GM10847 (cell line): ENCODE results near the gene STKLD1.

Experiments
- POLR2A ChIP-seq: IDR thresholded peaks from 2 replicates; pipeline ENCODE4 v1.6.1; 2011; ENCODE audit not compliant: insufficient read length; ENCODE audit errors: extremely low read depth

The STKLD1 gene

GRCh38 chr9:133371261-133371711, 4.9 kb upstream of the STKLD1 start:
- no peak for TF ChIP-seq POLR2A

- TF ChIP-seq POLR2A, result no peak
Measured at GRCh38 chr9:133372144-133372543, 4.0 kb upstream of the STKLD1 start.

GRCh38 chr9:133374612-133375115, 1.5 kb upstream of the STKLD1 start:
- no peak for TF ChIP-seq POLR2A

GRCh38 chr9:133375116-133375723, 946 bp upstream of the STKLD1 start:
- TF ChIP-seq POLR2A, result no peak

- no peak for TF ChIP-seq POLR2A
Measured at GRCh38 chr9:133377721-133378216, 1.6 kb downstream of the STKLD1 start.

GRCh38 chr9:133378408-133378962, 2.3 kb downstream of the STKLD1 start:
- TF ChIP-seq POLR2A, result no peak

GRCh38 chr9:133379153-133380086, 3.3 kb downstream of the STKLD1 start:
- no peak for TF ChIP-seq POLR2A

- TF ChIP-seq POLR2A, result no peak
Measured at GRCh38 chr9:133380734-133381133, 4.6 kb downstream of the STKLD1 start.

GRCh38 chr9:133382507-133383141, 6.5 kb downstream of the STKLD1 start:
- TF ChIP-seq POLR2A, result no peak

- TF ChIP-seq POLR2A, result no peak
Measured at GRCh38 chr9:133383438-133383837, 7.3 kb downstream of the STKLD1 start.

- TF ChIP-seq POLR2A, result no peak
Measured at GRCh38 chr9:133384736-133385321, 8.7 kb downstream of the STKLD1 start.

- no peak for TF ChIP-seq POLR2A
Measured at GRCh38 chr9:133385452-133385851, 9.3 kb downstream of the STKLD1 start.

GRCh38 chr9:133386338-133386737, 10.2 kb downstream of the STKLD1 start:
- TF ChIP-seq POLR2A, result no peak

- no peak for TF ChIP-seq POLR2A
Measured at GRCh38 chr9:133387680-133388079, 11.5 kb downstream of the STKLD1 start.

GRCh38 chr9:133389025-133389557, 12.9 kb downstream of the STKLD1 start:
- no peak for TF ChIP-seq POLR2A

GRCh38 chr9:133389562-133389961, 13.4 kb downstream of the STKLD1 start:
- no peak for TF ChIP-seq POLR2A
